ENCODE data around the gene ALPL. TPM values are rescaled to one million over a fixed set of nuclear protein-coding genes. Genes with fewer than 3 reads are reported as not detected.

The ALPL gene
- total and polyA plus RNA-seq, 9 of the 15 experiments (the other 6 are each of a cell fraction or from before 2014, with no cell fraction given): 0.04 to 0.38 (median 0.18) TPM; not detected in 4

GRCh38 chr1:21613072-21613867 lies 104.0 kb downstream of the ALPL start (continued):
- TF ChIP-seq MAZ (CRISPR knock-in tag; conservative IDR thresholded peaks at IDR 0.05 in 1 of 2, IDR thresholded peaks at IDR 0.05 in 1 of 2) (peak; percentile 84 to 94), ZNF766 (CRISPR knock-in tag; conservative IDR thresholded peaks at IDR 0.05) (peak; percentile 70), ETV1 (tag; conservative IDR thresholded peaks at IDR 0.05; ENCODE audit: low read depth) (no peak), MEIS2 (IDR thresholded peaks at IDR 0.05; ENCODE audit: partially characterized antibody) (no peak), ZHX1 (conservative IDR thresholded peaks at IDR 0.05; ENCODE audit: low read length) (no peak), FUS (optimal IDR thresholded peaks at IDR 0.05; ENCODE audit: low read depth, low read length) (no peak), ZBTB40 (IDR thresholded peaks at IDR 0.05) (no peak), ZBTB40 (CRISPR knock-in tag; IDR thresholded peaks at IDR 0.05) (no peak), NKRF (IDR thresholded peaks at IDR 0.05; ENCODE audit: borderline replicate concordance) (no peak)
- TF ChIP-seq, protein P1, sequence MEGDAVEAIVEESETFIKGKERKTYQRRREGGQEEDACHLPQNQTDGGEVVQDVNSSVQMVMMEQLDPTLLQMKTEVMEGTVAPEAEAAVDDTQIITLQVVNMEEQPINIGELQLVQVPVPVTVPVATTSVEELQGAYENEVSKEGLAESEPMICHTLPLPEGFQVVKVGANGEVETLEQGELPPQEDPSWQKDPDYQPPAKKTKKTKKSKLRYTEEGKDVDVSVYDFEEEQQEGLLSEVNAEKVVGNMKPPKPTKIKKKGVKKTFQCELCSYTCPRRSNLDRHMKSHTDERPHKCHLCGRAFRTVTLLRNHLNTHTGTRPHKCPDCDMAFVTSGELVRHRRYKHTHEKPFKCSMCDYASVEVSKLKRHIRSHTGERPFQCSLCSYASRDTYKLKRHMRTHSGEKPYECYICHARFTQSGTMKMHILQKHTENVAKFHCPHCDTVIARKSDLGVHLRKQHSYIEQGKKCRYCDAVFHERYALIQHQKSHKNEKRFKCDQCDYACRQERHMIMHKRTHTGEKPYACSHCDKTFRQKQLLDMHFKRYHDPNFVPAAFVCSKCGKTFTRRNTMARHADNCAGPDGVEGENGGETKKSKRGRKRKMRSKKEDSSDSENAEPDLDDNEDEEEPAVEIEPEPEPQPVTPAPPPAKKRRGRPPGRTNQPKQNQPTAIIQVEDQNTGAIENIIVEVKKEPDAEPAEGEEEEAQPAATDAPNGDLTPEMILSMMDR (IDR thresholded peaks at IDR 0.05 in 2 of 3, conservative IDR thresholded peaks at IDR 0.05 in 1 of 3; ENCODE audit: insufficient read depth in 2 of 3, low read depth in 1 of 3, low read length in 3 of 3): no peak
